DOHH2 (cell line): ENCODE results near the gene GSG1L.

Experiments
- H3F3A ChIP-seq: fragments of 200-600 bp; sonication (generic), shearing (Covaris generic); 2 replicates; pipeline ENCODE4 v1.6.0; 2016; ENCODE audit warnings: antibody characterized with exemption, mild to moderate bottlenecking; ENCODE audit not compliant: control insufficient read depth, insufficient read depth
- H3K27ac ChIP-seq: fragments of 200-600 bp; sonication (generic); 2 replicates; pipeline ENCODE4 v1.5.1; 2014; ENCODE audit warnings: low read depth, mild to moderate bottlenecking, low read length, moderate library complexity
- H3K27me3 ChIP-seq: fragments of 200-600 bp; sonication (generic); 2 replicates; pipeline ENCODE4 v1.6.1; 2014; ENCODE audit warnings: mild to moderate bottlenecking, low read length, mixed read lengths; ENCODE audit not compliant: control insufficient read depth
- H3K36me3 ChIP-seq: fragments of 200-600 bp; sonication (generic); 2 replicates; pipeline ENCODE4 v1.6.1; 2014; ENCODE audit warnings: mild to moderate bottlenecking, low read length, moderate library complexity, mixed read lengths; ENCODE audit not compliant: control insufficient read depth
- H3K4me1 ChIP-seq: fragments of 200-600 bp; sonication (generic); 2 replicates; pipeline ENCODE4 v1.6.1; 2014; ENCODE audit warnings: mild to moderate bottlenecking, low read length, mixed read lengths; ENCODE audit not compliant: control insufficient read depth
- H3K4me2 ChIP-seq: fragments of 200-600 bp; sonication (generic); 2 replicates; pipeline ENCODE4 v1.6.0; 2014; ENCODE audit warnings: mild to moderate bottlenecking, low read length, moderate library complexity
- H3K4me3 ChIP-seq: fragments of 200-600 bp; sonication (generic); 2 replicates; pipeline ENCODE4 v1.5.1; 2014; ENCODE audit warnings: mild to moderate bottlenecking, low read length, mixed read lengths
- H3K79me2 ChIP-seq: fragments of 200-600 bp; sonication (generic); 2 replicates; pipeline ENCODE4 v1.6.1; 2014; ENCODE audit warnings: mild to moderate bottlenecking, low read length, mixed read lengths; ENCODE audit not compliant: control insufficient read depth
- H3K9me2 ChIP-seq: fragments of 200-600 bp; sonication (generic); replicated peaks from 2 replicates; pipeline ENCODE4 v1.6.1; 2014; ENCODE audit warnings: mild to moderate bottlenecking, low read length, mixed read lengths; ENCODE audit not compliant: control insufficient read depth
- H3K9me3 ChIP-seq: fragments of 200-600 bp; sonication (generic); 2 replicates; pipeline ENCODE4 v1.6.1; 2014; ENCODE audit warnings: antibody characterized with exemption, low read length, mixed read lengths; ENCODE audit not compliant: control insufficient read depth, insufficient read depth
- H4K20me1 ChIP-seq: fragments of 200-600 bp; sonication (generic); 2 replicates; pipeline ENCODE4 v1.6.0; 2014; ENCODE audit warnings: low read depth, mild to moderate bottlenecking, antibody characterized with exemption, low read length, moderate library complexity; ENCODE audit not compliant: control insufficient read depth, insufficient read depth
- EZH2phosphoT487 ChIP-seq: fragments of 200-600 bp; sonication (generic); IDR thresholded peaks from 2 replicates; pipeline ENCODE4 v1.6.1; 2017; ENCODE audit warnings: borderline replicate concordance, mild to moderate bottlenecking, antibody characterized with exemption, low read length, moderate library complexity, mixed read lengths
- TF ChIP-seq, protein P1 (sequence below): fragments of 200-600 bp; sonication (generic); IDR thresholded peaks from one replicate; pipeline ENCODE4 v1.5.1; 2014; ENCODE audit warnings: antibody characterized with exemption, mild to moderate bottlenecking, low read depth, low read length; ENCODE audit not compliant: poor library complexity, severe bottlenecking

GSG1L gene

GRCh38 chr16:27890006-27890405, 173.5 kb downstream of the GSG1L start:
- H3K36me3 ChIP-seq, result no peaks in the 10 kb centered on the region
- no peaks in the 10 kb centered on the region for H3K27me3 ChIP-seq
- no peak overlapping the region for H3K27ac ChIP-seq
- TF ChIP-seq EZH2phosphoT487, result no peak
- TF ChIP-seq, protein P1, sequence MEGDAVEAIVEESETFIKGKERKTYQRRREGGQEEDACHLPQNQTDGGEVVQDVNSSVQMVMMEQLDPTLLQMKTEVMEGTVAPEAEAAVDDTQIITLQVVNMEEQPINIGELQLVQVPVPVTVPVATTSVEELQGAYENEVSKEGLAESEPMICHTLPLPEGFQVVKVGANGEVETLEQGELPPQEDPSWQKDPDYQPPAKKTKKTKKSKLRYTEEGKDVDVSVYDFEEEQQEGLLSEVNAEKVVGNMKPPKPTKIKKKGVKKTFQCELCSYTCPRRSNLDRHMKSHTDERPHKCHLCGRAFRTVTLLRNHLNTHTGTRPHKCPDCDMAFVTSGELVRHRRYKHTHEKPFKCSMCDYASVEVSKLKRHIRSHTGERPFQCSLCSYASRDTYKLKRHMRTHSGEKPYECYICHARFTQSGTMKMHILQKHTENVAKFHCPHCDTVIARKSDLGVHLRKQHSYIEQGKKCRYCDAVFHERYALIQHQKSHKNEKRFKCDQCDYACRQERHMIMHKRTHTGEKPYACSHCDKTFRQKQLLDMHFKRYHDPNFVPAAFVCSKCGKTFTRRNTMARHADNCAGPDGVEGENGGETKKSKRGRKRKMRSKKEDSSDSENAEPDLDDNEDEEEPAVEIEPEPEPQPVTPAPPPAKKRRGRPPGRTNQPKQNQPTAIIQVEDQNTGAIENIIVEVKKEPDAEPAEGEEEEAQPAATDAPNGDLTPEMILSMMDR, result no peak
- H3K4me2 ChIP-seq, result no peak overlapping the region
- H3K79me2 ChIP-seq, result no peaks in the 10 kb centered on the region
- no peaks in the 10 kb centered on the region for H3K9me3 ChIP-seq
- no peaks in the 10 kb centered on the region for H4K20me1 ChIP-seq
- no peak overlapping the region for H3K4me3 ChIP-seq
- no peaks in the 10 kb centered on the region for H3K4me1 ChIP-seq
- no peaks in the 10 kb centered on the region for H3K9me2 ChIP-seq
- H3F3A ChIP-seq, result no peaks in the 10 kb centered on the region

GRCh38 chr16:27883576-27883975, 179.9 kb downstream of the GSG1L start:
- no peaks in the 10 kb centered on the region for H3K9me3 ChIP-seq
- no peaks in the 10 kb centered on the region for H3K9me2 ChIP-seq
- H3K4me3 ChIP-seq, result no peak overlapping the region
- TF ChIP-seq, protein P1, result no peak
- TF ChIP-seq EZH2phosphoT487, result no peak
- no peak overlapping the region for H3K4me2 ChIP-seq
- no peaks in the 10 kb centered on the region for H3K79me2 ChIP-seq
- H3K27me3 ChIP-seq, result no peaks in the 10 kb centered on the region
- no peaks in the 10 kb centered on the region for H4K20me1 ChIP-seq
- H3K36me3 ChIP-seq, result no peaks in the 10 kb centered on the region
- H3F3A ChIP-seq, result no peaks in the 10 kb centered on the region
- no peaks in the 10 kb centered on the region for H3K4me1 ChIP-seq
- no peak overlapping the region for H3K27ac ChIP-seq

GRCh38 chr16:27880287-27880686, 183.2 kb downstream of the GSG1L start:
- no peaks in the 10 kb centered on the region for H3K36me3 ChIP-seq
- H3K27ac ChIP-seq, result no peak overlapping the region
- H3F3A ChIP-seq, result no peaks in the 10 kb centered on the region
- no peaks in the 10 kb centered on the region for H4K20me1 ChIP-seq
- H3K9me2 ChIP-seq, result no peaks in the 10 kb centered on the region
- no peaks in the 10 kb centered on the region for H3K4me1 ChIP-seq
- no peak for TF ChIP-seq EZH2phosphoT487
- TF ChIP-seq, protein P1, result no peak
- no peak overlapping the region for H3K4me3 ChIP-seq
- H3K27me3 ChIP-seq, result no peaks in the 10 kb centered on the region
- H3K79me2 ChIP-seq, result no peaks in the 10 kb centered on the region
- H3K9me3 ChIP-seq, result no peaks in the 10 kb centered on the region; the same call in 1 of the 2 replicates
- no peak overlapping the region for H3K4me2 ChIP-seq
